CD1c-positive myeloid dendritic cell (primary cell): ENCODE measurements around the gene REST.

Experiments
- DNase-seq: peaks from one replicate; pipeline ENCODE4 v3.0.0-alpha.2; 2016; ENCODE audit errors: extremely low spot score

Gene REST

GRCh38 chr4:56976283-56976836 lies 68.7 kb downstream of the REST start:
- DNase-seq: peak; percentile 12

GRCh38 chr4:56976837-56977320 lies 69.2 kb downstream of the REST start:
- DNase-seq: peak; percentile 40

- DNase-seq: peak; percentile 100
Observed at GRCh38 chr4:56977321-56978012, 69.8 kb downstream of the REST start, which contains the start of gene NOA1. Gene NOA1 (minus strand): TSS chr4:56977606. CDS start chr4:56977585, 21 bp downstream.

- peak; percentile 99 for DNase-seq
Observed at GRCh38 chr4:56978750-56979303, 71.1 kb downstream of the REST start, which contains the start of gene POLR2B. Gene POLR2B (plus strand): TSS chr4:56978896. CDS start chr4:56978986, 90 bp downstream.

GRCh38 chr4:56979421-56980072 lies 71.8 kb downstream of the REST start:
- peak; percentile 31 for DNase-seq

GRCh38 chr4:56981795-56982201 lies 74.1 kb downstream of the REST start:
- DNase-seq: no peak

GRCh38 chr4:56986192-56986591 lies 78.5 kb downstream of the REST start:
- DNase-seq: no peak

GRCh38 chr4:56986952-56987351 lies 79.3 kb downstream of the REST start:
- DNase-seq: no peak

- peak; percentile 71 for DNase-seq
Observed at GRCh38 chr4:56990109-56990905, 82.6 kb downstream of the REST start.

- no peak for DNase-seq
Observed at GRCh38 chr4:56995525-56995924, 87.8 kb downstream of the REST start.

GRCh38 chr4:56999751-57000150 lies 92.1 kb downstream of the REST start:
- DNase-seq: no peak

GRCh38 chr4:57013543-57014120 lies 105.9 kb downstream of the REST start:
- no peak for DNase-seq
